GM18508 (cell line): ENCODE measurements around the gene KIAA0040.
"Not testable (repeated sequence)": the region's sequence is repeated elsewhere in the genome, so short reads cannot be mapped to it uniquely, and the experiment has no call there.

Experiments used
- ATAC-seq: cut with Tn5 transposase; IDR thresholded peaks from one replicate; pipeline ENCODE4 v1.9.1; 2021; ENCODE audit warnings: moderate number of reproducible peaks; ENCODE audit not compliant: insufficient read depth, unreplicated experiment

The KIAA0040 gene

GRCh38 chr1:175114996-175115395 lies 77.6 kb downstream of the KIAA0040 start:
- ATAC-seq, result no peak

- not testable (repeated sequence) for ATAC-seq
Observed at GRCh38 chr1:175108331-175108820, 84.2 kb downstream of the KIAA0040 start.
